Putamen (tissue), 1 donor: Measurements from ENCODE around the gene KBTBD3.

Experiments
- DNase-seq: peaks from one replicate; pipeline ENCODE4 v3.0.0-alpha.2; 2016; ENCODE audit warnings: low spot score

KBTBD3 gene

GRCh38 chr11:106001304-106002012, 75.7 kb downstream of the KBTBD3 start:
- DNase-seq, result no peak
